Sigmoid colon (tissue), 4 donors: Measurements from ENCODE around the gene NEK4.

Experiments used
- EP300 ChIP-seq, 4 donors: sonication (generic); formaldehyde crosslinking; IDR thresholded peaks; one replicate each; pipeline ENCODE4 v1.6.1; 2017; ENCODE audit warnings: antibody characterized with exemption in 4 of 4
- POLR2A ChIP-seq, 2 donors: fragments of 450-650 bp; IDR thresholded peaks; one replicate each; pipeline ENCODE4 v1.6.1; 2016; ENCODE audit warnings: antibody characterized with exemption in 2 of 2, mild to moderate bottlenecking in 2 of 2, moderate library complexity in 2 of 2
- POLR2AphosphoS5 ChIP-seq, 4 donors: sonication (generic); formaldehyde crosslinking; IDR thresholded peaks; one replicate each; pipeline ENCODE4 v1.6.1; 2017; ENCODE audit warnings: antibody characterized with exemption in 4 of 4
- TF ChIP-seq, protein P1 (sequence below), 4 experiments: fragments of 450-650 bp in 3 of 4; fragments of 200-600 bp in 1 of 4; IDR thresholded peaks; one replicate each; pipeline ENCODE4 v1.5.1; 2016 to 2019; ENCODE audit warnings: antibody characterized with exemption in 4 of 4, mild to moderate bottlenecking in 3 of 4, moderate library complexity in 2 of 4

DNA sequence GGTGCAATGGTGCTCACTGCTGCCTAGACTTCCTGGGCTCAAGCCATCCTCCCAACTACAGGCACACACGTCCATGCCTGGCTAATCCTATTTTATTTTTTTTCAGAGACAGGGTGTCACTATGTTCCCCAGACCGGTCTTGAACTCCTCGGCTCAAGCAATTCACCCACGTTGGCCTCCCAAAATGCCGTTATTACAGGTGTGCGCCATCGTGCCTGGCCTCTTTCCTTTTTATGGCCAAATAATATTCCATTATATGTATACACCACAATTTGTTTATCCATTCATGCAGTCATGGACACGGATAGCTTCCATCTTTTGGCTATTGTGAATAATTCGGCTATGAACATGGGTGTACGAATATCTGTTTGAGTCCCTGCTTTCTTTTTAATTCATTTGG, 962 bp upstream of the NEK4 start:
- TF ChIP-seq, protein P1, sequence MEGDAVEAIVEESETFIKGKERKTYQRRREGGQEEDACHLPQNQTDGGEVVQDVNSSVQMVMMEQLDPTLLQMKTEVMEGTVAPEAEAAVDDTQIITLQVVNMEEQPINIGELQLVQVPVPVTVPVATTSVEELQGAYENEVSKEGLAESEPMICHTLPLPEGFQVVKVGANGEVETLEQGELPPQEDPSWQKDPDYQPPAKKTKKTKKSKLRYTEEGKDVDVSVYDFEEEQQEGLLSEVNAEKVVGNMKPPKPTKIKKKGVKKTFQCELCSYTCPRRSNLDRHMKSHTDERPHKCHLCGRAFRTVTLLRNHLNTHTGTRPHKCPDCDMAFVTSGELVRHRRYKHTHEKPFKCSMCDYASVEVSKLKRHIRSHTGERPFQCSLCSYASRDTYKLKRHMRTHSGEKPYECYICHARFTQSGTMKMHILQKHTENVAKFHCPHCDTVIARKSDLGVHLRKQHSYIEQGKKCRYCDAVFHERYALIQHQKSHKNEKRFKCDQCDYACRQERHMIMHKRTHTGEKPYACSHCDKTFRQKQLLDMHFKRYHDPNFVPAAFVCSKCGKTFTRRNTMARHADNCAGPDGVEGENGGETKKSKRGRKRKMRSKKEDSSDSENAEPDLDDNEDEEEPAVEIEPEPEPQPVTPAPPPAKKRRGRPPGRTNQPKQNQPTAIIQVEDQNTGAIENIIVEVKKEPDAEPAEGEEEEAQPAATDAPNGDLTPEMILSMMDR (IDR thresholded peaks at IDR 0.05), result no peak
- TF ChIP-seq POLR2AphosphoS5 (IDR thresholded peaks at IDR 0.05) (no peak), POLR2A (IDR thresholded peaks at IDR 0.05) (no peak), EP300 (IDR thresholded peaks at IDR 0.05) (no peak)
